GM19035 (cell line): ENCODE measurements around the gene SFTPB.
A peak's percentile ranks its signal among the peaks of the same experiment; 100 is the strongest.
"Not testable (repeated sequence)": the region's sequence is repeated elsewhere in the genome, so short reads cannot be mapped to it uniquely, and the experiment has no call there.

ENCODE experiments used
- ATAC-seq: cut with Tn5 transposase; IDR thresholded peaks from one replicate; pipeline ENCODE4 v1.9.1; 2021; ENCODE audit not compliant: unreplicated experiment

The SFTPB gene

GRCh38 chr2:85614757-85615156 is 53.2 kb downstream of the SFTPB start:
- ATAC-seq = not testable (repeated sequence)

GRCh38 chr2:85613717-85614515 is 54.1 kb downstream of the SFTPB start:
- ATAC-seq = no peak

- ATAC-seq = peak; percentile 75
These were observed 56.1 kb downstream of the SFTPB start, which contains the start of gene C2orf68 for GRCh38 chr2:85611705-85612587. C2orf68 (minus strand) TSS chr2:85612066; CDS start chr2:85611984, 82 bp downstream.

GRCh38 chr2:85611217-85611704 is 56.7 kb downstream of the SFTPB start:
- no peak for ATAC-seq
